HEK293T (cell line): ENCODE measurements around the gene ZNF740.

Source experiments
- CTCF ChIA-PET: fragments of 350-600 bp; formaldehyde crosslinking; extraction: SDS; loops from one replicate; lab custom pipeline; 2021; ENCODE audit warnings: antibody characterized with exemption, inconsistent platforms; lab: Yijun Ruan, JAX
- POLR2A ChIA-PET: fragments of 350-600 bp; formaldehyde crosslinking; extraction: SDS; loops from one replicate; lab custom pipeline; 2020; ENCODE audit warnings: antibody characterized with exemption, inconsistent platforms; lab: Yijun Ruan, JAX
- DNase-seq: peaks from one replicate; pipeline ENCODE4 v3.0.0; 2012; ENCODE audit warnings: mixed read lengths; ENCODE audit errors: extremely low spot score
- ARNT ChIP-seq: fragments of 450-650 bp; IDR thresholded peaks from 2 replicates; pipeline ENCODE4 v1.6.1; 2017; ENCODE audit warnings: mild to moderate bottlenecking
- BHLHE40 ChIP-seq: fragments of 450-650 bp; IDR thresholded peaks from 2 replicates; pipeline ENCODE4 v1.6.1; 2016; ENCODE audit warnings: mild to moderate bottlenecking, moderate library complexity, borderline replicate concordance
- CTBP1 ChIP-seq: fragments of 450-650 bp; IDR thresholded peaks from 2 replicates; pipeline ENCODE4 v1.6.1; 2016; ENCODE audit warnings: borderline replicate concordance
- ELF4 ChIP-seq: fragments of 450-650 bp; IDR thresholded peaks from 2 replicates; pipeline ENCODE4 v1.6.1; 2017; ENCODE audit warnings: antibody characterized with exemption
- FOXA1 ChIP-seq: fragments of 450-650 bp; IDR thresholded peaks from 2 replicates; pipeline ENCODE4 v1.6.1; 2016; ENCODE audit warnings: mild to moderate bottlenecking
- FOXK2 ChIP-seq: fragments of 450-650 bp; IDR thresholded peaks from 2 replicates; pipeline ENCODE4 v1.6.1; 2016; ENCODE audit warnings: mild to moderate bottlenecking
- FOXM1 ChIP-seq: fragments of 450-650 bp; IDR thresholded peaks from 2 replicates; pipeline ENCODE4 v1.6.1; 2017; ENCODE audit warnings: mild to moderate bottlenecking, borderline replicate concordance
- HDGF ChIP-seq: fragments of 450-650 bp; IDR thresholded peaks from 2 replicates; pipeline ENCODE4 v1.6.1; 2017; ENCODE audit warnings: antibody characterized with exemption, borderline replicate concordance
- L3MBTL2 ChIP-seq: fragments of 450-650 bp; conservative IDR thresholded peaks from 2 replicates; pipeline ENCODE4 v1.6.1; 2016; ENCODE audit warnings: mild to moderate bottlenecking
- LEF1 ChIP-seq: fragments of 450-650 bp; IDR thresholded peaks from 2 replicates; pipeline ENCODE4 v1.6.1; 2017; ENCODE audit warnings: mild to moderate bottlenecking, borderline replicate concordance
- NFRKB ChIP-seq: fragments of 450-650 bp; IDR thresholded peaks from 2 replicates; pipeline ENCODE4 v1.6.1; 2016; ENCODE audit warnings: mild to moderate bottlenecking, moderate library complexity
- PKNOX1 ChIP-seq: fragments of 450-650 bp; IDR thresholded peaks from 2 replicates; pipeline ENCODE4 v1.6.1; 2016
- SP1 ChIP-seq: fragments of 450-650 bp; IDR thresholded peaks from 2 replicates; pipeline ENCODE4 v1.6.1; 2017
- SUZ12 ChIP-seq: fragments of 450-650 bp; IDR thresholded peaks from 2 replicates; pipeline ENCODE4 v1.6.1; 2016; ENCODE audit warnings: mild to moderate bottlenecking
- TARDBP ChIP-seq: fragments of 450-650 bp; IDR thresholded peaks from 2 replicates; pipeline ENCODE4 v1.6.1; 2016
- ZNF384 ChIP-seq: fragments of 450-650 bp; IDR thresholded peaks from 2 replicates; pipeline ENCODE4 v1.6.1; 2016

Gene ZNF740

DNA sequence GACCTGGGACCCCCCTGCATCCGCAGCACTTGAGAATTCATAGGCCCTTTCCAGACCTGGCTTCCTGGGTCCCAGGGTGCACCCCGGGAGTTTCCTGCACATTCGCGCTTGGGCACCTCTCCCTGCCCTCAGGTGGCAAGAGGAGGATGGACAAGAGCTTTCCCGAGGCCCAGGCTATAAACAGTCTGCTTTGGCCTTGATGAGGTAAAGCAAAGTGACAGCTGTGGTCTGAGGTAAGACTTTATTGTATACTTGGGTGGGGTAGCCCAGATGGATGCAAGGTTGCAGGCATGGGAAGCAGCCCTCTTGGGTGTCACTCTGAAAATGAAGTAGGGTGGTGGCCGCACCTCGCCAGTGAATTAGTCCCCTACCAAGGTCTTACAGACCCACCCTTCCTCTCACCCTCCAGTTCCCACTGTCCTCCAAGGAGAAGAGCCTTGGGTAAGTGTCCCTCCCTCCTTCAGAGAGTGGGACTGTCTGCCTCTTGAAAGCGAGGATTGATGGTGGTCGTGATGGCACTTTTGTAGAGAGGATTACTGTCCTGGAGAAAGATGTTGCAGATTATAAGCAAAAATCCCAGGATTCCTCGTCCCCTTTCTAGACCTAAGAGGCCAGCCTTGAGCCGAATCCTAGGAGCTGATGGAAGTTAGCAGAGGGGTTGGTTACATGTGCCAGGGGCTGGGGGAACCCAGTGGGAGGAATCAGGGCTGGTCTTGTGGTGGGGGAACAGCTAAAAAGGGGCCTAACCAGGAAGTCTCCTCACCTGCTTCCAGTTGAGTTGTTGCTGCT lies 10.8 kb downstream of the ZNF740 start:
- CTCF ChIA-PET: interaction anchor here (0.7 kb wide), 1 partner anchor 44 kb away, joined by 6 read pairs; no protein-coding TSS in a partner anchor
- POLR2A ChIA-PET: no interaction called here
- no peak for DNase-seq

DNA sequence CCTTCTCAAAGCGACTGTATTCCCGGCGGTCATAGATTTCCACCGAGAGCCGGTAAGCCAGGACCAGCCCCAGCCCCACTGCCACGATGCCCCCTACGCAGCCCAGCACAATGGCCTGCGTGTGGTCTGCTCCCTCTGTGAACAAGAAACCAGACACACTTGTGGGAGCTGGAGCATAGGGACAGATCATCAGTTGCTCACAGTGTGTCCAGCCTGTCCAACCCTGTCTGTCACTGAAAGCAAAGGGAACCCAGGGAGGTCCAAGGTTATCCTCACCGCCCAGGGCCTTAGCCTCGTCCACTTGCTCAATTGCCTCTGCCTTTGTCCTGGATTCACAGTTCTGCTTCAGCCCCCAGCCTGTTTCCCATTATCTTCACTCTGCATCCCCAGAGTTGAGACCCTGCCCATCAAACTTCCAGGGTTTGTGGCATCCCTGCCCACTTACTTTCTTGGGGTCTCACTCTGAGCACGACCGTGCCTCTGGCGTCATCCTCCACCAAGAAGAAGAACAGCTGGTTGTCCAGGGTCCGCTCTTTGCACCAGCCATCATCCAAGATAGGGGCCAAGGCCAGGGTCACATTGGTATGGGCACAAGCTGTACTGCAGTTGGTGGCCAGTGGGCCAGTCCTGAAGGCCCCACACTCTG lies 11.5 kb downstream of the ZNF740 start:
- POLR2A ChIA-PET: interaction anchor here (0.6 to 4.0 kb wide), 2 partner anchors 11 to 74 kb away, joined by 3 to 23 read pairs; partner anchors contain the start of genes CSAD and ZNF740
- TF ChIP-seq FOXA1 (no peak), LEF1 (no peak), FOXK2 (no peak), ARNT (no peak), HDGF (no peak), SUZ12 (no peak), ZNF384 (no peak), BHLHE40 (no peak), ELF4 (no peak)
- DNase-seq: no peak
- CTCF ChIA-PET: interaction anchor here (0.5 to 0.6 kb wide), 3 partner anchors 50 to 154 kb away, joined by 3 to 4 read pairs (median 4); no protein-coding TSS in a partner anchor

More for the DNA sequence above, 10.8 kb downstream of the ZNF740 start:
- no peak for TF ChIP-seq ARNT
- TF ChIP-seq L3MBTL2: no peak
- no peak for TF ChIP-seq SP1

GRCh38 chr12:53192531-53193021 lies 12.1 kb downstream of the ZNF740 start:
- ChIA-PET POLR2A (interaction anchor here (0.6 to 4.0 kb wide), 2 partner anchors 12 to 74 kb away, joined by 3 to 23 read pairs; partner anchors contain the start of genes CSAD and ZNF740), CTCF (interaction anchor here (0.5 to 0.6 kb wide), 2 partner anchors 56 to 155 kb away, joined by 3 to 4 read pairs; no protein-coding TSS in a partner anchor)
- TF ChIP-seq ZNF384 (no peak), SP1 (no peak), TARDBP (no peak), LEF1 (no peak), PKNOX1 (no peak), FOXA1 (no peak), NFRKB (no peak), ARNT (no peak), SUZ12 (no peak)
- DNase-seq: no peak

- TF ChIP-seq SP1 (no peak), LEF1 (no peak), SUZ12 (no peak), FOXK2 (no peak), FOXM1 (no peak), ELF4 (no peak), CTBP1 (no peak), NFRKB (no peak), BHLHE40 (no peak), L3MBTL2 (no peak), PKNOX1 (no peak), FOXA1 (no peak), ZNF384 (no peak), HDGF (no peak), TARDBP (no peak), ARNT (no peak)
- CTCF ChIA-PET: interaction anchor here (0.5 kb wide), 1 partner anchor 155 kb away, joined by 3 read pairs; no protein-coding TSS in a partner anchor
- POLR2A ChIA-PET: interaction anchor here (4.0 kb wide), 1 partner anchor 12 kb away, joined by 23 read pairs; the partner anchor contains the start of genes CSAD and ZNF740
- DNase-seq: no peak
Observed at GRCh38 chr12:53193040-53193439, 12.5 kb downstream of the ZNF740 start.

- DNase-seq: no peak
- ChIA-PET CTCF (no interaction called here), POLR2A (interaction anchor here (1.2 to 4.0 kb wide), 2 partner anchors 13 to 127 kb away, joined by 3 to 23 read pairs; partner anchors contain the start of genes CSAD and ZNF740)
- no peak for TF ChIP-seq CTBP1
Observed at GRCh38 chr12:53193985-53194716, 13.6 kb downstream of the ZNF740 start.

DNA sequence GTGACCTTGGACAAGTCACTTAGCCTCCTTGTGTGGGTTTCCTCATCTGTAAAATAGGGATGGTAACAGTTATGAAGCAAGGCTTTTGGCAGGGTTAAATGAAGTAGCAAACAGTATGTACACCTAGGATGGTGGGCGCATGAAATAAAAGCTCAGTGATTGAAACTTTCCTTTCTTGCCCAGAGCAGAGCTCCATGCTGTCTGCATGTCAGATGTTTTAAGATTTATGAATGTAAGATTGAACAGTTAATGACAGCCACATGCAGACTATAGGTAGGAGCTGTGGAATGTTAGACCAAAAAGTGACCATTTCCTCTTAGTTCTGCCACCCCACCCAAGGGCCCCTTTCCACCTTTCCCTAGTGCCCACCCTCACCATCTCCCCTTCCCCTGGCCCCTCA lies 14.5 kb downstream of the ZNF740 start:
- DNase-seq: no peak
- TF ChIP-seq FOXM1 (no peak), PKNOX1 (peak; percentile 66), TARDBP (no peak), CTBP1 (no peak), FOXA1 (no peak), LEF1 (no peak), SP1 (no peak), HDGF (no peak)
- ChIA-PET CTCF (interaction anchor here (0.6 to 0.8 kb wide), 2 partner anchors 11 to 39 kb away, joined by 3 to 6 read pairs; no protein-coding TSS in a partner anchor), POLR2A (interaction anchor here (0.6 to 4.0 kb wide), 4 partner anchors 14 to 126 kb away, joined by 3 to 23 read pairs (median 4); partner anchors contain the start of genes CSAD, PFDN5 and ZNF740)
